NCI-H2227 (cell line): ENCODE data around the gene CYP4A22.
"Not testable (repeated sequence)": the region's sequence is repeated elsewhere in the genome, so short reads cannot be mapped to it uniquely, and the experiment has no call there.

Source experiments
- DNase-seq: peaks from one replicate; lab custom pipeline; 2025; ENCODE audit not compliant: unreplicated experiment; lab: John Stamatoyannopoulos, UW

Gene CYP4A22

DNA sequence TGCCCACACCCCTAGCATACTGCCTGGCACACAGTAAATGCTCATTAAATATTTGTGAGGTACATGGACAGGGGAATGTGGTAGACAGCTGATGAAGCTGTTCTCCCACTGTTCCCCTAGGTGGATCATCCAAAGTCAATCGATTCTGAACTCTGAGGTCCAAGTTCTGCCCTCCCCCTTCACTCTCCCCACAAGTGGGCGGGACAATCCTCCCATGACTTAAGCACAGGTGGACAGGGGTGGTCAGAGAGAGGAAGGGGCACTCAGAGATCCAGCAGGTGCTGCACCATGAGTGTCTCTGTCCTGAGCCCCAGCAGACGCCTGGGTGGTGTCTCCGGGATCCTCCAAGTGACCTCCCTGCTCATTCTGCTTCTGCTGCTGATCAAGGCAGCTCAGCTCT, at the start of gene CYP4A22:
TSS of gene CYP4A22 (plus strand) at position 244 of the 400 bp plus-strand sequence. CDS start at position 289, 45 bp downstream.
- DNase-seq, result no peak

- DNase-seq, result peak; percentile 56
Measured at GRCh38 chr1:47089356-47089755, 47.9 kb upstream of the CYP4A22 start.

GRCh38 chr1:47091476-47091875, 45.8 kb upstream of the CYP4A22 start:
- DNase-seq, result peak; percentile 0

DNA sequence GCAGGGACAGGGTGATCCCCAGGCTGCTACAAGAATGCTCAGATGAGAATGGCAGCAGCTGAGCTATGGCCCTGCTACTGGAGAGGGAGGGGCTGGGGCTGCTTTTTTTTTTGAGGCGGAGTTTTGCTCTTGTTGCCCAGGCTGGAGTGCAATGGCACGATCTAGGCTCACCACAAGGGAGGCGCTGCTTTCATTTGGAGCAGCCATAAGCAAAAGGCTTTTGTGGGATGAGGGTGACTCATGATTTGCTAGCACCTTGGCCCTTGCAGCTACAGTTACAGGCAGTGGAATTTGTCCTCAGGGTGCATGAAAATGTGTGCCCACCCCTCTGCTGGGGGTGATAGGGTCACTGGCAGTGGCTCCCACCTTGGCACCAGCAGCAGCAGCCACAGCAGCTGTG, 32.4 kb upstream of the CYP4A22 start:
- no peak for DNase-seq

GRCh38 chr1:47106792-47107191, 30.4 kb upstream of the CYP4A22 start:
- no peak for DNase-seq

DNA sequence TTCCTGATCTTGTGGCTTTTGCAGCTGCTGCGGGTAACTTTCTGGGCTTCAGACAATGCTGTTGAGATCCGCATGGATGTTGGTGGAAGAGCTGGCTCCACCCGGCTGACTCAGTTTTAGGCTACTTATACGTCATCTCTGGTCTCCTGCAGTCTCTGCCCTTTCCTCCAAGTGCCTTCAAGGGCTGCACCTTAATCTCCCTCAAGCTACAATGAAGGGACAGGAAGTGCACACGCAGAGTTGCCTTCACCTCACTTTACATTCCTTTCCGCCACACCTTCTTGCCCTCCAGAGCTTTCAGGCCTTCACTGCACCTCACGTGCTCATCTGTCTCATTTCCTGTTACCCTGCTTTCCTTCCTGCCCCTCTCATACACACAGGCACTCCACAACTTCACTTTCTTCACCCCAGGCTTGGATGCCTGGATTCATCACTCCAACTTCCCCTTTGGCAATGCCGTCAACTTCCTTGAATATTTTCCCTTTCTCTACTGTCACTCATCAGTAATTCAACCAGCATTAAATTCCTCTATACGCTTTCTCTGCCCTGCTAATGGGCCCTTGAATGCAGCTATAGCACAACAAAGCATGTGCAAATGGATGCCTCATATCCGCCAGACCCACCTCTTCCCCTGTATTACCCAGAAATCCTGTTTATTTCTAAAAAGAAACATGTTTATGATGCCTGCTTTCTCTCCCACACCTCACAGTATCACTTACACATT, 29.2 kb upstream of the CYP4A22 start:
- DNase-seq, result not testable (repeated sequence)

- DNase-seq, result not testable (repeated sequence)
Measured at GRCh38 chr1:47109482-47109881, 27.8 kb upstream of the CYP4A22 start.

DNA sequence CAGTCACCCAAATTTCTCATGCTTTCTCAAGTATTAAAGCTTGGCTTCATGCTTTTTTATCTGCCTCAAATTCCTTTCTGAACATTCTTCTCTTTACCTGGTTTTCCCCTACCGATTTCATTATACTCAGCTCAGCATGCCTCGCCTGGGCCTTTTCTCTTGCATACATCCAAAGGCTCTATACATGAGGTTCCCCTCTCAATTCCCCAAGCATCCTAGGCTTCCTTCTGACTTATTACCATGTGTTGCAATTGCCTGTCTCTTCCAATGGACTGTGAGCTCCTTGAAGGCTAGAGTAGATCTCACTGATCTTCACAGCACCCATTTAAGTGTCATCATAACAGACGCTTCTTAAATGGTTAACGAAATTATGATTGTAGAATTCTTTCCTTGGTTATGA, 24.1 kb upstream of the CYP4A22 start:
- no peak for DNase-seq

DNA sequence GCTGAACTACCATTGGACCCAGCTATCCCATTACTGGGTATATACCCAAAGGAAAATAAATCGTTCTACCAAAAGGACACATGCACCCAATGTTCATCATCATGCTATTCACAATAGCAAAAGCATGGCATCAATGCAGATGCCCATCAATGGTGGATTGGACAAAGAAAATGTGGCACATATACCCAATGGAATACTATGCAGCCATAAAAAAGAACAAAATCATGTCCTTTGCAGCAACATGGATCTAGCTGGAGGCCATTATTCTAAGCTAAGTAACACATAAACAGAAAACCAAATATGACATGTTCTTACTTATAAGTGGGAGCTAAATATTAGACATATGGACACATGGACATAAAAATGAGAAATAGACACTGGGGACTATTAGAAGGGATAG, 16.2 kb upstream of the CYP4A22 start:
- DNase-seq, result not testable (repeated sequence)

DNA sequence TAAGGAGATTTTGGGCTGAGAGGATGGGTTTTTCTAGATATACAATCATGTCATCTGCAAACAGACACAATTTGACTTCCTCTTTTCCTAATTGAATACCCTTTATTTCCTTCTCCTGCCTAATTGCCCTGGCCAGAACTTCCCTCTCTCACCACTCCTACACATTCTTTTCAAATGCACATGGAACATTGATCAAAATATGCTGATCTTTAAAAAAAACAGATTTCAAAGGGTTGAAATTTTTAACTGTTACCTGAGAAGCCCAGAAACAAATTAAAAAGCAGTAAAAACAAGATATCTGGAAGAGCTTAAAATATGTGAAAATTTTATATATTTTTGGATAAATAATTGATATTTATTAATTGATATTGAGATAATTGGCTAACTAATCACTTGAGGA, 12.4 kb upstream of the CYP4A22 start:
- DNase-seq, result not testable (repeated sequence)

DNA sequence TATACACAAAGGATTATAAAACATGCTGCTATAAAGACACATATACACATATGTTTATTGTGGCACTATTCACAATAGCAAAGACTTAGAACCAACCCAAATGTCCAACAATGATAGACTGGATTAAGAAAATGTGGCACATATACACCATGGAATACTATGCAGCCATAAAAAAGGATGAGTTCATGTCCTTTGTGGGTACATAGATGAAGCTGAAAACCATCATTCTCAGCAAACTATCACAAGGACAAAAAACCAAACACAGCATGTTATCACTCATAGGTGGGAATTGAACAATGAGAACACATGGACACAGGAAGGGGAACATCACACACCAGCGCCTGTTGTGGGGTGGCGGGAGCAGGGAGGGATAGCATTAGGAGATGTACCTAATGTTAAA, 10.2 kb upstream of the CYP4A22 start:
- DNase-seq, result not testable (repeated sequence)

DNA sequence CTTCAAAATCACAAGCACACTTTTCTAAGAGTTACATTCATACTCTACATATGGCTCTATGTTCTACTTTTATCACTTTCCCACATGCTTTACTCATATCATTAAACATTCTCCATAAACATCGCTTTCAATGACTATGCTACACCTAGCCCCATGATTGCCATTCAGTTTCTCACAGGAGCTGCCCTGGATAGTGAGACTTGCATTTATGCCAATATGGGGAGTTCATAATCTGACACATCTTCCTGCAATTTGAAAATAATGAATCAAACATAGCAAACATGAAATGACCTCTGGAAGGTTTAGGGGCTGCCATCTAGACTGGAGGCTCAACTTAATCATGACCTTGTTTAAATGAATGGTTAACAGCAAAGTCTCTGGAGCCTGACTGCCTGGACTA, 9.0 kb upstream of the CYP4A22 start:
- no peak for DNase-seq

DNA sequence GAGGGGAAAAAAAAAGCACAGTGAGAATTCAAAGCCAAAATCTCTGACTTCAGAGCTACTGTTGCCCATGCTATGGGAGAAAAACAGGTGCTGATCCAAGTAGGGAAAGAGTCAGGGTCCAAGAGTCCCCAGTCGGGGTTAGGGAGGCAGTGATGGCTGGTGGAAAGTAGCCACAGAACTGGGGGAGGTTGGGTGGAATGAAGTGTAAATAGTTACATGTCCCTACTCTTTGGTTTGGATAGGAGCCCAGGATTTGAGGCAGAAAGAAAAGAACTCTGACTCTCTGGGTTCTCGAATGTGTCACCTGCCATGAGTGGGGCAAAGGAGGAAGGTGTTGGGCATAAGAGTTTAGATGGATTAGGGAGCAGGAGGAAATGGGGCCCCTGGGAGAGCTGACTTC, 8.4 kb upstream of the CYP4A22 start:
- DNase-seq, result not testable (repeated sequence)

GRCh38 chr1:47129489-47130230, 7.6 kb upstream of the CYP4A22 start:
- DNase-seq, result not testable (repeated sequence)

GRCh38 chr1:47132665-47133064, 4.6 kb upstream of the CYP4A22 start:
- DNase-seq, result not testable (repeated sequence)

GRCh38 chr1:47137925-47138615, 829 bp downstream of the CYP4A22 start:
- no peak for DNase-seq

DNA sequence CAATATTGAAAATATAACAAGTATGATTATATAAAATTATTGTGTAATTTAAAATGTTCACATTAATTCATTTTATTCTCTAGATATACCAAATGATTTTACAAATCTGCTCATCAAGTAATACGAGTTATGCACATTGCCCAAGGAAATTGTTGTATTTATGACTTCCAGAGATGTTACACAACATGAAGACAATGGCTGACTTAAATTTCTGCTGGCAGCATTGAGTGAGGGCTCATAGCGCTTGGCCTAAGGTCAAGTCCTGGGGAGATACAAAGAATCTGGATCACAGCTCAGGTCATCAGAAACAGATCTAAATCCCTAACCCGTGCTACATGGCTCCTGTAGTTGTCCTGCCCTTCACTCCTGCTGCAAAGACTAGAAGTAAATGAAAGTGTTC, 3.1 kb downstream of the CYP4A22 start:
- DNase-seq, result not testable (repeated sequence)

DNA sequence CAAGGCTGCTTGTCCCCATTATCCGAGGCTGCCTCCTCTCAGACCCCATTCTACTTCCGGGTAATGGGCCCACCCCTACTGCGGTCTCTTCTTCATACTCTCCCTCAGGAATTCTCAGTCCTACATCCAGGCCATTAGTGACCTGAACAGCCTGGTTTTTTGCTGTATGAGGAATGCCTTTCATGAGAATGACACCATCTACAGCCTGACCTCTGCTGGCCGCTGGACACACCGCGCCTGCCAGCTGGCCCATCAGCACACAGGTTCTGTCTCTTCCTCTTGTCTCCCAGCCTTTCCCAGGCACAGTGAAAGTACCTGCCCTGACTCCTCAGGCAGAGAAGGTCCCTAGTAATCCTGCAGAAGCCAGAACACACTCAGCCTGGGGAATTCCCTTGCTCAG, 6.4 kb downstream of the CYP4A22 start:
- DNase-seq, result not testable (repeated sequence)

DNA sequence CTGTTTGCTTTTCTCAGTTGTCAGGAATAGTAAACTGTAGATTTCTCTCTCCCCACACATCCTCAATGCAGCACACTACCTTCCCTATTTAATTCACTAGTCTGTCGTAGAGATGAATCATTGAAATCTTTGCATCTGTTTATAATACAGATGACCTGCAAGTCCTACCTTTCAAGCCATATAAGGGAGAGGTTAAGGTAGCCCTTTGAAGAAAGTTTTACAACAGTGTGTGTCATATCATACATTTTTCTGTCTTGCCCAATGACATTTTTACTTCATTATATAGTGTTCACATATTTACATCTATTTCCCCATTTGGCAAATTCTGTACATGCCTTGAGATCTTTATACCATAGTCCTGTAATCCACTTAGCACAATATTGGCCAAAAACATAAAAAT, 9.3 kb downstream of the CYP4A22 start:
- DNase-seq, result not testable (repeated sequence)

GRCh38 chr1:47147047-47147785, 10.0 kb downstream of the CYP4A22 start:
- no peak for DNase-seq

DNA sequence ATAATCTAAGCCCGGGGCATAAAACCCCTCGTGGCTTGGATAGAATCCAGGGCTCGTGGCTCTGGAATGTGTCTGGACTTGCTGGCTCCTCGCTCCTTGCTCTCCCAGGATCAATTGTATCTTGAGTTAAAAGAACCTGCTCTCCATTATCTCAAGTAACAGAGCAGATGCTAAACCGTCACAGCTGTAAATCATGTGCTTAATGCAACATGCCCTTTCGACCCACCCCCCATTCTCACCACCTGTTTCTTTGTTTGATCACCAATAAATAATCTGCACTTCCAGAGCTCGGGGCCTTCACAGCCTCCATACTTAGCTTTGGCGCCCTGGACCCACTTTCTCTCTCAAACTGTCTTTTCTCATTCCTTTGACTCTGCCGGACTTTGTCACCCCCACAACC, 11.9 kb downstream of the CYP4A22 start:
- peak; percentile 24 for DNase-seq
